ENCODE data around the gene ZSCAN20.

The ZSCAN20 gene

GRCh38 chr1:33468967-33469366 lies 3.5 kb upstream of the ZSCAN20 start:
- TF ChIP-seq, protein P1, sequence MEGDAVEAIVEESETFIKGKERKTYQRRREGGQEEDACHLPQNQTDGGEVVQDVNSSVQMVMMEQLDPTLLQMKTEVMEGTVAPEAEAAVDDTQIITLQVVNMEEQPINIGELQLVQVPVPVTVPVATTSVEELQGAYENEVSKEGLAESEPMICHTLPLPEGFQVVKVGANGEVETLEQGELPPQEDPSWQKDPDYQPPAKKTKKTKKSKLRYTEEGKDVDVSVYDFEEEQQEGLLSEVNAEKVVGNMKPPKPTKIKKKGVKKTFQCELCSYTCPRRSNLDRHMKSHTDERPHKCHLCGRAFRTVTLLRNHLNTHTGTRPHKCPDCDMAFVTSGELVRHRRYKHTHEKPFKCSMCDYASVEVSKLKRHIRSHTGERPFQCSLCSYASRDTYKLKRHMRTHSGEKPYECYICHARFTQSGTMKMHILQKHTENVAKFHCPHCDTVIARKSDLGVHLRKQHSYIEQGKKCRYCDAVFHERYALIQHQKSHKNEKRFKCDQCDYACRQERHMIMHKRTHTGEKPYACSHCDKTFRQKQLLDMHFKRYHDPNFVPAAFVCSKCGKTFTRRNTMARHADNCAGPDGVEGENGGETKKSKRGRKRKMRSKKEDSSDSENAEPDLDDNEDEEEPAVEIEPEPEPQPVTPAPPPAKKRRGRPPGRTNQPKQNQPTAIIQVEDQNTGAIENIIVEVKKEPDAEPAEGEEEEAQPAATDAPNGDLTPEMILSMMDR (IDR thresholded peaks at IDR 0.05; ENCODE audit: low read depth, low read length), result no peak
- no peak for DNase-seq (ENCODE audit: extremely low read depth, low read depth)

DNA sequence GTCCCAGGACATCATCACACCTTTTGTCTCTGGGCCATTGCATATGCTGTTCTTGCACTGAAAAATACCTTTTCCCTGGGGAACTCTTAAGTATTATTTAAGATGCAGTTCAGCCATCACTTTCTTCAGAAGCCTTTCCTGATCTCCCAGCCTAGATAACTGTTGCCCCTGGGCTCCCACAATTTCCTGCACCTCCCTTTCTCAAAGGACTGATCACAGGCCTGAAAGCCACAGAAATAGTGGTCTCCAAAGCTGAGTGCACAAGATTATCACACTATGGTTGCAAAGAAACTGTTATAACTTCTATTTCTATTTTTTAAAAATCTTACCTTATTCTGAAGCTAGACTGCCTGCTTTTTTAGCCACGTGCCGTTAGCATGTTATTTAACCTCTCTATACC lies 2.8 kb upstream of the ZSCAN20 start:
- TF ChIP-seq, protein P1 (IDR thresholded peaks at IDR 0.05; ENCODE audit: low read depth, low read length), result no peak
- no peak for DNase-seq (ENCODE audit: extremely low read depth, low read depth)

DNA sequence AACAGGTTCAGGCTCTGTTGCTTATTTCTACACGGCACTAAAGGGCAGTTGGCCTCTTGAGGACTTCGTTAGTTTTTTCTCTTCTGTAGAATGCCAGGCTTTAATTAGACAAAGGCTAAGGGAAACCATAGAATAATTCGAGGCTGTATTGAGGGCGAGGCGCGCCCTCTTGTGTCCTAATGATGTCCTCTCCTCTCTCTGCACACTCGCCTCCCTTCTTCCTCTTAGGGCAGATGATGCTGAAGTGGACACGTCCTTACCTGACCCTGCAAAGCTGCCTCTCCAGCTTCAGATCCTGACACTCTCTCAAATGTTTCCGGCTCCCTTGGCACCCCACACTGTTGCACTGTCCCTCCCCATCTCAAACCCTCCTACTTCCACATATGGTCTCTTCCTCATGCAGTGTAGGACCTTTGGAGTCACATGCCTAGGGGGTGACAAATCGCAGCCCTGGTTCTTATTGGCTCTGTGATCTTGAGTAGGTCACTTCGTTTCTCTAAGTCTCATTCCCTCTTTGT lies 1.9 kb upstream of the ZSCAN20 start:
- TF ChIP-seq, protein P1 (IDR thresholded peaks at IDR 0.05; ENCODE audit: low read depth, low read length), result peak; percentile 80
- DNase-seq (ENCODE audit: extremely low read depth, low read depth), result peak; percentile 67

DNA sequence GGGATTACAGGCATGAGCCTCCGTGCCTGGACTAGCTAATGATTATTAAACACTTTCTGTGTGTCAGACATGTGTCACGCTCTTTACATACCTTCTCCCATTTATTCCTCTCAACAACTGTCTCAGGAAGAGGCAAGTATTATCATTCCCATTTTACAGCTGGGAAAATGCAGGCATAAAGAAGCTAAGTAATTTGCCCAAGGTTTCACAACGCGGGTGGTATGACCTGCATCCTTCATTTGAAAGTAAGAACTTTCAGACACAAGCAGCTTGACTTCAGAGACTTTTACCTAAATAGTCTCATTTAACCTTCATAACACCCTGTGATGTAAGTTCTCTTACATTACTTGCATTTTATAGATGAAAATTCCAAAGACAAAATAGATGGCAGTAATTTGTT lies 1.0 kb upstream of the ZSCAN20 start:
- TF ChIP-seq, protein P1 (IDR thresholded peaks at IDR 0.05; ENCODE audit: low read depth, low read length), result no peak
- DNase-seq (ENCODE audit: extremely low read depth, low read depth), result no peak

DNA sequence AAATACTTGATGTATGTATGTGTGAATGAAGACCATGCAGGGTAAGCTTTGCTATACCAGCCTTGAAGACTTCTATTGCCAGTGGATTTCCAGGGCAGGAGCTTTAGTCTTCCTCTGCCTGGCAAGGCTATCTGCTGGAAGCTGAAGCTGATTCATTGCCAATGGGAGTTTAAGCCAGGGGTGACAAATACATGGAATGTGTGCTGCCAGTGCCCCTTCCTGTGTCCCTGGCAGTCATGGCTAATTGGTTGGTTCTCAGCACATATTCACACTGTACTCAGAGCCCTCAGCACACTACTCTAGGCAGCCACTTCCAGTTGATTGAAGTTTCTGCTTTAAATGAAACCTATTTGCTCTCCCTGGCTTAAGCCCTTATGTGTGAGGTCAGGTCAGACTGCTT lies 1.5 kb downstream of the ZSCAN20 start:
- TF ChIP-seq, protein P1 (IDR thresholded peaks at IDR 0.05; ENCODE audit: low read depth, low read length), result no peak
- no peak for DNase-seq (ENCODE audit: extremely low read depth, low read depth)

DNA sequence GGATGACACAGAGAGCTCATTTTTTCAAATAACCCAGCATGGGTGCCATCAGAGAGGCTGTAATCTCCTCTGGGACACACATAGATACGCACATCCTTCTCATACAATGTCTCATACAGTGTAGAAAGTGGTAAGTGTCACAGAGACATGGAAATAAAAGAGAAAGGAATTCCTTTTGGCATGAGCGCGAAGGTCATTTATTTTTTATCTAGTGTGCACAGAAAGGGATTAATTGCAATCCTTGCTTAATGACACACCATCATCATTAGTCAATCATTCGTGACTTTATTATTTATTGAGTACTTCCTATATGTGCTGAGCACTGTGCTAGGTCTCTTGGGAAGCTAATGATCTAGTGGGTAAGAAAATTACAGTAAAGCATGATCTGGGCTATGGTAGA lies 5.0 kb downstream of the ZSCAN20 start:
- TF ChIP-seq, protein P1 (IDR thresholded peaks at IDR 0.05; ENCODE audit: low read depth, low read length), result no peak
- DNase-seq (ENCODE audit: extremely low read depth, low read depth), result no peak

GRCh38 chr1:33482412-33482811 lies 10.0 kb downstream of the ZSCAN20 start:
- DNase-seq (ENCODE audit: extremely low read depth, low read depth), result no peak
- TF ChIP-seq, protein P1 (IDR thresholded peaks at IDR 0.05; ENCODE audit: low read depth, low read length), result no peak
